Neuronal stem cell (in vitro differentiated cells): Measurements from ENCODE around the gene SPOCK3.

ENCODE experiments used
- DNase-seq: peaks from one replicate; pipeline ENCODE4 v3.0.0-alpha.2; 2013; ENCODE audit warnings: low spot score
- H2AFZ ChIP-seq: one replicate; pipeline ENCODE4 v1.6.1; 2013; ENCODE audit warnings: mild to moderate bottlenecking, low read length, inconsistent platforms
- H2AK5ac ChIP-seq: 2 replicates; pipeline ENCODE4 v1.6.1; 2013; ENCODE audit warnings: low read depth, mild to moderate bottlenecking, inconsistent platforms, low read length, moderate library complexity, mixed read lengths
- H2BK120ac ChIP-seq: 2 replicates; pipeline ENCODE4 v1.6.1; 2013; ENCODE audit warnings: low read depth, mild to moderate bottlenecking, inconsistent platforms, low read length, moderate library complexity, mixed read lengths
- H2BK12ac ChIP-seq: one replicate; pipeline ENCODE4 v1.6.1; 2013; ENCODE audit warnings: low read length, inconsistent platforms
- H2BK15ac ChIP-seq: 2 replicates; pipeline ENCODE4 v1.6.1; 2013; ENCODE audit warnings: mild to moderate bottlenecking, low read length, inconsistent platforms, mixed read lengths
- H2BK5ac ChIP-seq: one replicate; pipeline ENCODE4 v1.6.1; 2013; ENCODE audit warnings: inconsistent platforms, mild to moderate bottlenecking, low read length, moderate library complexity
- H3K14ac ChIP-seq: one replicate; pipeline ENCODE4 v1.6.1; 2013; ENCODE audit warnings: low read length, inconsistent platforms
- H3K18ac ChIP-seq: 2 replicates; pipeline ENCODE4 v1.6.1; 2013; ENCODE audit warnings: low read length, inconsistent platforms
- H3K23ac ChIP-seq: 2 replicates; pipeline ENCODE4 v1.6.1; 2013; ENCODE audit warnings: low read depth, mild to moderate bottlenecking, mixed read lengths, low read length, inconsistent platforms; ENCODE audit not compliant: poor library complexity
- H3K27ac ChIP-seq: replicated peaks from 3 replicates; pipeline ENCODE4 v1.5.1; 2013; ENCODE audit warnings: low read length, inconsistent platforms
- H3K27me3 ChIP-seq, 3 experiments: 2 replicates each; pipeline ENCODE4 v1.6.1; 2013; ENCODE audit warnings: low read length in 3 of 3, mild to moderate bottlenecking in 2 of 3, inconsistent platforms in 1 of 3, low read depth in 1 of 3, mixed read lengths in 1 of 3, moderate library complexity in 1 of 3; ENCODE audit not compliant: control insufficient read depth in 3 of 3, insufficient read depth in 3 of 3
- H3K36me3 ChIP-seq, 2 donors: replicated peaks in 1 of 2; 2 replicates each; pipeline ENCODE4 v1.6.1; 2013; ENCODE audit warnings: low read length in 2 of 2; ENCODE audit not compliant: control insufficient read depth in 2 of 2, insufficient read depth in 2 of 2
- H3K4ac ChIP-seq: 2 replicates; pipeline ENCODE4 v1.6.1; 2013; ENCODE audit warnings: inconsistent platforms, mild to moderate bottlenecking, low read length, moderate library complexity
- H3K4me1 ChIP-seq, 2 donors: 1 replicate in 1 of 2; 2 replicates in 1 of 2; pipeline ENCODE4 v1.6.1; 2013; ENCODE audit warnings: low read length in 2 of 2, low read depth in 1 of 2; ENCODE audit not compliant: control insufficient read depth in 2 of 2, insufficient read depth in 1 of 2
- H3K4me2 ChIP-seq: one replicate; pipeline ENCODE4 v1.6.1; 2013; ENCODE audit warnings: mild to moderate bottlenecking, low read length, inconsistent platforms; ENCODE audit not compliant: insufficient read depth, poor library complexity, severe bottlenecking
- H3K4me3 ChIP-seq, 2 donors: 2 replicates each; pipeline ENCODE4 v1.5.1; 2013; ENCODE audit warnings: low read length in 2 of 2, mild to moderate bottlenecking in 2 of 2, inconsistent platforms in 1 of 2, moderate library complexity in 1 of 2
- H3K79me1 ChIP-seq: one replicate; pipeline ENCODE4 v1.6.1; 2013; ENCODE audit warnings: low read depth, mild to moderate bottlenecking, inconsistent platforms, low read length, moderate library complexity
- H3K9ac ChIP-seq: one replicate; pipeline ENCODE4 v1.6.1; 2013; ENCODE audit warnings: mild to moderate bottlenecking, low read depth, low read length, inconsistent platforms; ENCODE audit not compliant: poor library complexity
- H3K9me3 ChIP-seq, 2 donors: replicated peaks in 1 of 2; 2 replicates each; pipeline versions ENCODE3 to v1.6.1; 2013; ENCODE audit warnings: low read length in 2 of 2, mild to moderate bottlenecking in 2 of 2, inconsistent platforms in 1 of 2, low read depth in 1 of 2, mixed read lengths in 1 of 2, moderate library complexity in 1 of 2; ENCODE audit not compliant: control insufficient read depth in 2 of 2, insufficient read depth in 1 of 2
- H4K8ac ChIP-seq: one replicate; pipeline ENCODE4 v1.6.1; 2013; ENCODE audit warnings: low read depth, mild to moderate bottlenecking, inconsistent platforms, low read length, moderate library complexity
- H4K91ac ChIP-seq: one replicate; pipeline ENCODE4 v1.6.1; 2013; ENCODE audit warnings: low read length, low read depth, mild to moderate bottlenecking, inconsistent platforms; ENCODE audit not compliant: poor library complexity
- WGBS, 2 donors: extraction: QIAGEN DNeasy Blood & Tissue Kit; methylation state at CpG; one replicate each; pipeline ENCODE4 v1.1.7; 2013; ENCODE audit warnings: missing lambda C conversion rate in 2 of 2, mixed read lengths in 1 of 2; ENCODE audit not compliant: insufficient read length in 2 of 2, insufficient replicate concordance in 1 of 2; ENCODE audit errors: extremely low coverage in 2 of 2; 5-methylcytosine and 5-hydroxymethylcytosine counted together

Gene SPOCK3

DNA sequence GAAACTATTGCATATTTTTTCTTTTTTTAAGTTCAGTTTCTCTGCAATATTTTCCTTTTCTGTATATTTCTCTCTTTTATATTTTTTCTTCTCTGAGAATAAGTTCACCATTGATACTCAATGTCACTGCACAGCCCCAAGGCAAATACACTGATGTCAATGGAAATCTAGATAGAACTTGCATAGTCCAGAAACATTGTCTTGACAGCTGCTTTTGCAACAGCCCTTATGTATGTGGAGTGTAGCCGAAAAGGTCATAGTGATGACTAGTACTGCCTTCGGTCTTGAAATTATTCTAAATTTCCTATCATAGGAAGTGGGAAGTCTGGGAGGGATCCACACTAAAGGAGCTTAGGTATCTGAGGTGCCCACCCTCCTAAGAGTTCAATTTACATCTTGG lies 150.0 kb downstream of the SPOCK3 start:
- H3K14ac ChIP-seq = no peak overlapping the region
- no peak overlapping the region for H4K8ac ChIP-seq
- no peak overlapping the region for H3K4me3 ChIP-seq
- H3K4ac ChIP-seq = no peak overlapping the region
- H3K27me3 ChIP-seq = no peaks in the 10 kb centered on the region
- H2BK120ac ChIP-seq = no peak overlapping the region
- H2BK15ac ChIP-seq = no peak overlapping the region
- no peaks in the 10 kb centered on the region for H3K4me1 ChIP-seq
- H3K23ac ChIP-seq = no peak overlapping the region
- H2AFZ ChIP-seq = no peak overlapping the region
- no peaks in the 10 kb centered on the region for H3K9me3 ChIP-seq
- H3K79me1 ChIP-seq = no peaks in the 10 kb centered on the region
- WGBS, 2 donors = no CpG with 5 or more reads among the region's 2 CpGs
- H3K36me3 ChIP-seq = no peaks in the 10 kb centered on the region
- no peak overlapping the region for H4K91ac ChIP-seq
- no peak overlapping the region for H3K18ac ChIP-seq
- no peak overlapping the region for H2BK12ac ChIP-seq
- no peak for DNase-seq
- H3K4me2 ChIP-seq = no peak overlapping the region
- no peak overlapping the region for H2BK5ac ChIP-seq
- no peak overlapping the region for H2AK5ac ChIP-seq
- H3K27ac ChIP-seq = no peak overlapping the region
- H3K9ac ChIP-seq = no peak overlapping the region

- Histone ChIP-seq H2BK5ac (no peak overlapping the region), H3K14ac (no peak overlapping the region), H3K27ac (no peak overlapping the region), H3K27me3 (no peaks in the 10 kb centered on the region), H2BK120ac (no peak overlapping the region), H2BK12ac (no peak overlapping the region), H2AFZ (no peak overlapping the region), H3K4me1 (no peaks in the 10 kb centered on the region), H4K91ac (no peak overlapping the region), H3K4me2 (no peak overlapping the region), H3K18ac (no peak overlapping the region), H4K8ac (no peak overlapping the region), H2BK15ac (no peak overlapping the region), H3K79me1 (no peaks in the 10 kb centered on the region), H3K4me3 (no peak overlapping the region), H3K9ac (no peak overlapping the region), H3K9me3 (no peaks in the 10 kb centered on the region), H2AK5ac (no peak overlapping the region), H3K36me3 (no peaks in the 10 kb centered on the region), H3K23ac (no peak overlapping the region), H3K4ac (no peak overlapping the region)
- DNase-seq = no peak
Measured at GRCh38 chr4:167079762-167080161, 154.5 kb downstream of the SPOCK3 start.

GRCh38 chr4:167052631-167053091 lies 181.6 kb downstream of the SPOCK3 start:
- Histone ChIP-seq H3K18ac (no peak overlapping the region), H3K23ac (no peak overlapping the region), H2BK120ac (no peak overlapping the region), H3K9ac (no peak overlapping the region), H3K4me2 (no peak overlapping the region), H3K9me3 (no peaks in the 10 kb centered on the region), H3K14ac (no peak overlapping the region), H2AFZ (no peak overlapping the region), H3K36me3 (no peaks in the 10 kb centered on the region), H2BK12ac (no peak overlapping the region), H2AK5ac (no peak overlapping the region), H4K91ac (no peak overlapping the region), H2BK15ac (no peak overlapping the region), H3K27me3 (no peaks in the 10 kb centered on the region), H3K27ac (no peak overlapping the region), H2BK5ac (no peak overlapping the region), H4K8ac (no peak overlapping the region), H3K4me1 (no peaks in the 10 kb centered on the region), H3K79me1 (no peaks in the 10 kb centered on the region), H3K4ac (no peak overlapping the region), H3K4me3 (no peak overlapping the region)
- DNase-seq = no peak
- no CpG with 5 or more reads among the region's 1 CpG for WGBS, 2 donors

DNA sequence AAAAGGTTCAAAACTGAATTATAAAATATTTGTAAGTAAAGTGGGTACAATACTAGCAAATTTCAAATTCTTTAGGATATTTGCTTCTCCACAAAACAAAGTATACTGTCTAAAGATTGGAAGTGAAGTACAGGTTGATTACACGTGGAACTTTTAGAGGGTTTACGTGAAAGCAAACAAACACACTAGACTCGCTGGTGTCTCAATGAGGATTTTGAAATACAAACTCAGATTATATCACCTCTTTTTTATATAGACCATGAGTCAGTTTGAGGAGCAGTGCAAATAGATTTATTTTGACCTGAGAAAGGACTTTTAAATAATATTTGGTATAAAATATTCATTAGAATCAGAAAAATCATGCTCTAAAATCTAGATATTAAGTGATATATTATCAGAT lies 185.0 kb downstream of the SPOCK3 start:
- H3K14ac ChIP-seq = no peak overlapping the region
- WGBS, 2 donors = no CpG with 5 or more reads among the region's 3 CpGs
- H3K79me1 ChIP-seq = no peaks in the 10 kb centered on the region
- H2BK5ac ChIP-seq = no peak overlapping the region
- H3K4me2 ChIP-seq = no peak overlapping the region
- H3K36me3 ChIP-seq = no peaks in the 10 kb centered on the region
- H3K4me3 ChIP-seq = no peak overlapping the region
- DNase-seq = no peak
- no peak overlapping the region for H4K91ac ChIP-seq
- H3K18ac ChIP-seq = no peak overlapping the region
- no peak overlapping the region for H2AK5ac ChIP-seq
- H4K8ac ChIP-seq = no peak overlapping the region
- H3K9me3 ChIP-seq = no peaks in the 10 kb centered on the region
- no peak overlapping the region for H3K4ac ChIP-seq
- H3K27me3 ChIP-seq = no peaks in the 10 kb centered on the region
- no peak overlapping the region for H2BK15ac ChIP-seq
- no peaks in the 10 kb centered on the region for H3K4me1 ChIP-seq
- H2BK120ac ChIP-seq = no peak overlapping the region
- H3K23ac ChIP-seq = no peak overlapping the region
- H3K27ac ChIP-seq = no peak overlapping the region
- no peak overlapping the region for H2BK12ac ChIP-seq
- no peak overlapping the region for H2AFZ ChIP-seq
- H3K9ac ChIP-seq = no peak overlapping the region
